GM18502 (cell line): ENCODE measurements around the gene HES3.

ENCODE experiments used
- ATAC-seq: cut with Tn5 transposase; IDR thresholded peaks from one replicate; pipeline ENCODE4 v1.9.1; 2021; ENCODE audit warnings: mild to moderate bottlenecking; ENCODE audit not compliant: unreplicated experiment, poor library complexity

Gene HES3

GRCh38 chr1:6276811-6277555 is 33.0 kb downstream of the HES3 start:
- ATAC-seq = no peak

GRCh38 chr1:6278263-6278662 is 34.3 kb downstream of the HES3 start:
- no peak for ATAC-seq

- ATAC-seq = no peak
Observed at GRCh38 chr1:6279066-6279465, 35.1 kb downstream of the HES3 start.

GRCh38 chr1:6279613-6280383 is 35.8 kb downstream of the HES3 start:
- no peak for ATAC-seq

- no peak for ATAC-seq
Observed at GRCh38 chr1:6280761-6281451, 36.9 kb downstream of the HES3 start.

- no peak for ATAC-seq
Observed at GRCh38 chr1:6281511-6282402, 37.8 kb downstream of the HES3 start.

- no peak for ATAC-seq
Observed at GRCh38 chr1:6282577-6283270, 38.7 kb downstream of the HES3 start.

GRCh38 chr1:6285336-6285735 is 41.4 kb downstream of the HES3 start:
- ATAC-seq = no peak

- no peak for ATAC-seq
Observed at GRCh38 chr1:6286266-6286665, 42.3 kb downstream of the HES3 start.

- ATAC-seq = no peak
Observed at GRCh38 chr1:6287029-6287428, 43.0 kb downstream of the HES3 start.

GRCh38 chr1:6287431-6287886 is 43.5 kb downstream of the HES3 start:
- no peak for ATAC-seq

- no peak for ATAC-seq
Observed at GRCh38 chr1:6288026-6288425, 44.0 kb downstream of the HES3 start.

- no peak for ATAC-seq
Observed at GRCh38 chr1:6288665-6289064, 44.7 kb downstream of the HES3 start.

- ATAC-seq = no peak
Observed at GRCh38 chr1:6292102-6292501, 48.1 kb downstream of the HES3 start.

- ATAC-seq = no peak
Observed at GRCh38 chr1:6294080-6294889, 50.3 kb downstream of the HES3 start.

GRCh38 chr1:6294890-6295556 is 51.0 kb downstream of the HES3 start:
- ATAC-seq = no peak
